Activated CD4-positive, alpha-beta T cell treated with anti-CD3 and anti-CD28 coated beads for 48 hours (primary cell): ENCODE measurements around the gene PPOX.

Experiments
- DNase-seq: peaks from one replicate; pipeline ENCODE4 v3.0.0-alpha.2; 2020

Gene PPOX

DNA sequence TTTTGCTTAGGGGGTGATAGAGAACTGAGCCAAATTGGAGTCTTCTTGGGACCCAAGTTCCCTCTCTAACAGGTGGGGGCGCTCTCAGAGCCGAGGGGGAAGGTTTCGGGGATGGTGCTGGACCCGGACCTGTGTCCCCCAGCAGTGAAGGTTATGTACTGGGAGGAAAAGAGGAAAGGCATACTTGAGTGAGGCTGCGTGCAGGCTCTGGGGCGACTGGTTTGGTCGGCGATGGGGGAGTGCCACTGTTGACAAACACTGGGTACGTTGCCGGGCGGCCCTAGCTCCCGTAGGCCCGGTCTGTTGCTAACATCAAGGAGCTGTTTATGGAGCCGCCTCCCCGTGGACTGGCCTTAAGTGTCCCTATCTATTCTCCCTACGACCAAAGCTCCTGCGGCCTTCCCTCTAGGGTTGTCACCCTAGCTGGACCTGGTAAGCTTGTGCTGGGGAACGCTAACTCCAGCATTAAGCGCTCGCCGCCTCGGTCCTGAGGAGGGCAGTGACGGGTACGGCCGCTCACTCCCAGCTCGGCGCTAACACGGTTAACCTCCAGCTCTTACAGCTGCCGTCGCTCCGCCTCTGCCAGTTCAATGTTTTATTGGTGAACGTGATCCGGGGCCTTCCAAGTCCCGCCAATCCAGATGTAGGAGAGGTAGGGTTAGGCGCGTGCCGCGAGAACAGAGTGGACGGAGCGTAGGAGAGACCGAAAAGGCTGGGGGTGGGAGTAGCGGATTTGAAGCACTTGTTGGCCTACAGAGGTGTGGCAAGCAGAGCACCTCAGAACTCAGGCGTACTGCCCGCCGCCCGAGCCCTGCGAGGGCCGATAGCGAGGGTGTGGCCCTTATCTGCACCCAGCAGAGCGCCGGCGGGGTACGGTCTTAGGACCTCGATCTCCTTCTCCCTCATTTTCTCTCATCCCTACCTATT is at the start of gene PPOX:
Gene PPOX (plus strand): TSS at position 685 of the 927 bp plus-strand sequence. CDS start 422 bp downstream, outside the sequence.
- DNase-seq = peak; percentile 95

DNA sequence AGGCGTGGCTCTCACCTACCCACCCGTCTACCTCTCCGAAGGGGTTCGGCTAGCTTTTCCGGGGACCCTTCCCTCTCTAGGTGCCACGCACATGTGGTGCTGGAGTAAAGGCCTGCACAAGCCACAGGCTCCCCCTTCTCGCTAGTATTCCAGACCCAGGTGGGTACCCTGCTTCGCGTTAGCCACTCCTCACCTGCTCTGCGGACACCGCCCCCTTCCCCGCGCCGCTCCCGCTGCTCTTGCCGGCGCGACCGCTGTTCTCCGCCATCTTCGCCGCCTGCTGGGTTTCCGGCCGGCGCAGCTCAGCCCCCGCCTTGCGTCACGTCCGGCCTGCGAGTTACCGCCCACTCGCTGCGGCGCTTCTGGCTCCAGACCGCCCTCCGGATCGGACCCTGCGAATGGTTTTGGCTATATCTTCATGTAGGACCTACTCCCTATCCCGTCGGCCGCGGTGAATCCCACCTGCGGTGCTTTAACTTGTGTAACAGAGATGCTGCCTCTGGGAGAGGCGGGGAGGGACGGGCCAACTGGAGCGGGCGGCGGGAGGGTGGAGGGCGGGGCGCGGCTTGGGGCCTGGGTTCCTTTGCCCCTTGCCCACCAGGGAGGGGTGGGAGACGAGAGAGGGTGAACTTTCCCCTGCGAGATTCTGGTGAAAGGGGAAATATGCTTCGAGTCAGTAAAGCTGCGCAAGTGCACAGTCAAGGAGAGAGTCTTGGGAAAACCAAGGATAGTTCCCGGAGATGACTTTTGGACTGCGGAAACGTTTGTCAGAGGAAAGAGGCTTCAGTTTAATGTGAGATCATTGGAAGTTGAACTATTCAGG is 48.3 kb upstream of the PPOX start, which contains the start of the genes NIT1 and PFDN2:
Gene NIT1 (plus strand): TSS at position 347 of the 823 bp plus-strand sequence. CDS start 72 bp downstream, at position 419.
Gene PFDN2 (minus strand): TSS at position 279 of the 823 bp plus-strand sequence. CDS start 11 bp downstream, at position 268.
- peak; percentile 92 for DNase-seq

DNA sequence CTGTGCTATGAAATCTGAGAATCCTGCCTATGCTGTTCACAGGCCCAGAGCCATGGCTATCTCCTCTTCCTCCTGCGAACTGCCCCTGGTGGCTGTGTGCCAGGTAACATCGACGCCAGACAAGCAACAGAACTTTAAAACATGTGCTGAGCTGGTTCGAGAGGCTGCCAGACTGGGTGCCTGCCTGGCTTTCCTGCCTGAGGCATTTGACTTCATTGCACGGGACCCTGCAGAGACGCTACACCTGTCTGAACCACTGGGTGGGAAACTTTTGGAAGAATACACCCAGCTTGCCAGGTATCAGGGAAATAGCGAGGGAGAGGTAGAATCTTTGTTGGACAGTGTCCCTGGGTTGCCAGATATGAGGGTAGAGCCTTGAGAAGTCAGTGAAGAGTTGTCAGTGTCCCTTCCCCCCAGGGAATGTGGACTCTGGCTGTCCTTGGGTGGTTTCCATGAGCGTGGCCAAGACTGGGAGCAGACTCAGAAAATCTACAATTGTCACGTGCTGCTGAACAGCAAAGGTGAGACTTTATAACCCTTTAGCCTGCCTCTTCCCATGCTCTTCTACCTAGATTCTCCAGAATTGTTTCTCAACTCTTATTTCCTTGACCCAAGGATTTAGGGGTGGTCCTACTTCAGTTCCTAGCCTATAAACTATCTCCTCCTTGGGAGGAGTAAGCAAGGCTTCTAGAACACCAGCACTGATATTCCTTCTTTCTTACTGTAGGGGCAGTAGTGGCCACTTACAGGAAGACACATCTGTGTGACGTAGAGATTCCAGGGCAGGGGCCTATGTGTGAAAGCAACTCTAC is 46.9 kb upstream of the PPOX start:
- peak; percentile 82 for DNase-seq

DNA sequence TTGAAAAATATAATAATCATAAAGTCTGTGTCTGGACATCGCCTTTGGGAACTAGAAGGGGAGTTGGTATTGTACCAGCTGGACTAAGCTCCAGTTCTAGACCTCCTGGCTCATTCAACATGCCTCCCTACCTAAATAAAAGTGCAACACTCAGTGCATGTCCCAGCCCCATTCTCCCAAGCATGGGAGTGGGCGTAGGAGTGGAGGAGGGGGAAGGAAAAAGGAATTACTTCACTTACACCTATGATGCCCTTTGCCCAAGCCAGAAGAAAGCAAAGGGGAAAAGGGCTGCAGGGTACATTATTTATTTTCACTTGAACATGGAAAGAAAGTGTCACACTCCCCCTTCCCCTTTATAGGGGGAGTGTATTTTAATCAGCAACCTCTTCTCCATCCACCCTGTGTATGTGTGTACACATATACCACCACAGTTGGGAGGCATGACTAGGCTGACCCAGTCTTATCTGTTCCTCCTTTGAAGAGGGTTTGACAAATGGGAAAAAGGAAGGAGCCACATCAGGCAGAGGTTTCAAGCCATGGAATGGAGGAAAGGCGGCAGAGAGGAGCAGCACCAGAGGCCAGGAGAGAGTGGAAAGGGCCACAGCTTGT is 45.1 kb upstream of the PPOX start:
- DNase-seq = no peak

DNA sequence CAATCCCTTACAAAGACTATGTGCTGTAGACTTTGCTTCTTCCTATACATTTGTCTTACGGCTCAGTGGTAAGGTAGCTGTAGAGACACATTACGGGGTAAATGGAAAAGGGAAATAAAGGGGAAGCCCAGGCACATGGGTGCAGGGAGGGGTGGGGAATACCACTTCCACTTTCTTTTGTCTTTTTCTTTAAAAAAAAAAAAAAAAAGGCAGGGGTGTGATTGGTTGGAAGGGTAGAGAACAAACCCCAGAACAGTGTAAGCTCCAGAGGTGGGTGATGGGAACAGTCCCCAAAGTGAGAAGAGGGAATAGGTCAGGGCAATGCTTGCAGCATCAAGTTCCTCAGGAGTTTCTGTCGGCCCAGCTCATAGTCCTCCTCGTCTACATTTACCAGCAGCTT is 44.4 kb upstream of the PPOX start:
- no peak for DNase-seq

DNA sequence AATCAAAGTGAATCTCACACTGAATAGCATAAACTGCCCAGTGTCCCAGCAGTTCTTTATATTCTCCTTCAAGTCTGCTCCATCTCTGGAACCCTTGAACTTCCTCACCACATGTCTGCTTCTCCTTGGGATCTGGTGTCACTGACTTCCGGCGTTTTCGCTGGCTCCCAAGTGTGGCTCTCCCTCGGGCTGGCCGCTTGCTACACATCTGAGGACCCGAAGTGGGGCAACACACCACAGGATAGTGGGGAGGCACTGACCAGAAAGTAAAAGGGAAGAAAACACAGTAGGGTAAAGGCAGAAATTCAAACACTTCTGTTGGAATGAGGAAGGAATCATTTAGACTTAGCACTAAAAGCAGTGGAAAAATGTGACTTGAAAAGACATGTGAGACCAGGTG is 43.3 kb upstream of the PPOX start:
- DNase-seq = no peak

DNA sequence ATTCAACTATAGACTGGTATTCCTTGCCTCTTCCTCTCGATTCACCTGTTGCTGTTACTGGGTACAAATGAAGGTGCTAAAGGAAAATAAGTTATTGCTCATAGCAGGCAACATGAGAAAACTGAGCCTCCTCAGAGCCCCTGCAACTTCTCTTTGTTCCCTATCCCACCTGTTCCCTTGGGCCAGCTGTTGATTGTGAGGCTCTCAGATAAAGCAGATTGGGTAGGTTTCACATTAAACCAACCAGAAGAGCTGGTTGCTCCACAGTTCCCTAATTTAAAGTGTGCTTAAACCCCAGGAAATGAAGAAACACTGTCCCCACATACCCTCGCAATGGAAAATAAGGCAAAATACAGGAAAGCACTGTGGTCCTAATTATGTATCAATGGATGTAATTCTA is 38.6 kb upstream of the PPOX start:
- DNase-seq = no peak

DNA sequence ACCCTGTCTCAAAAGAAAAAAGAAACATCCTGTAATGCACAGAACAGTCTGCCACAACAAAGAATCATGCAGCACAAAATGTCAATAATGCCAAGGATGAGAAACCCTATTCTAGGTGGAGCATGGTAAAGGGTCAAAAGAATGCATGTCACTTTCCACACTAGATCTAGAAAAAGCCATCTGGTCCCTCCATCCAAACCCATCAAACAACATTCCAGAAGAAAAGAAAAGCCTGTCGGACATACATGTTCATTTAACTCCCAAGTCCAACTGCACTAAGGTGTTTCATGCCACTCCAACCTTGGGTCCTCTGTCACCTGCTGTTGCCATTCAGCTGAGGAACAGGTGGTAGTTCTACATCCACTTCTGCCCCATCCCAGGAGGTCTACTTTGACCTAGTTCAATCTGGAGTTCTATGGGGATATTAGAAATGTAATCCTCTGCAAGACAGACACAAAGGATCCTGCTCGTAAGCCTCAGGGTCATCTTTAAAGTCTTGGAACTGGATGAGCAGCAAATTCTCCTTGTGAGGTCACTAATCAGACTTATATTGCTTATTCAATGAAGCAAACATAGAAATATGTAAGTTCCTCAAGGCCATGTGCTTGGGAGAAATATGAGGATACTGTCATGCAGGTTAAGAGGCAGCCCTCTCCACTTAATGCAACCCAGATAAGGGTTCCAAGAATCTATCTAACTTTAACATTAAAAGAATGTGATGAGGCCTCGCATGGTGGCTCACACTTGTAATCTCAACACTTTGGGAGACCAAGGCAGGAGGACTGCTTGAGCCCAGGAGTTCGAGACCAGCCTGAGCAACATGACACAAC is 37.4 kb upstream of the PPOX start:
- no peak for DNase-seq

DNA sequence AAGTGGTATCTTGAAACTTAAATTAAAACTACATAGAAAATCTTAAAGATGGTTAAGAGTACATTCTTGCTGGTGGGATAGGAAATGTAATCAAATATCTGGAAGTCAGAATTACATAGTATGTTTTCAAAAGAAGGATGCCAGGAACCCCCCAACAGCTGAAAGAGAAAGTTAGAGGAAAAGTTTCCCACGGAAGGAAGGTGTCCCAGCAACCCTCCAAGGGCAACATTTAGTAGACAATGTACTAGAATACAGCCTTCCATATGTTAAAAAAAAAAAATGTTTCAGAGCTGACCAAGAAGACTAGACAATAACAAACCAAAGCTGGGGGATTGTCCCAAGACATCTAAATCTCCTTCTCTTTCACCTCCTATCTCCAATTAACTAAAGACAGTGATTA is 36.0 kb upstream of the PPOX start:
- no peak for DNase-seq

DNA sequence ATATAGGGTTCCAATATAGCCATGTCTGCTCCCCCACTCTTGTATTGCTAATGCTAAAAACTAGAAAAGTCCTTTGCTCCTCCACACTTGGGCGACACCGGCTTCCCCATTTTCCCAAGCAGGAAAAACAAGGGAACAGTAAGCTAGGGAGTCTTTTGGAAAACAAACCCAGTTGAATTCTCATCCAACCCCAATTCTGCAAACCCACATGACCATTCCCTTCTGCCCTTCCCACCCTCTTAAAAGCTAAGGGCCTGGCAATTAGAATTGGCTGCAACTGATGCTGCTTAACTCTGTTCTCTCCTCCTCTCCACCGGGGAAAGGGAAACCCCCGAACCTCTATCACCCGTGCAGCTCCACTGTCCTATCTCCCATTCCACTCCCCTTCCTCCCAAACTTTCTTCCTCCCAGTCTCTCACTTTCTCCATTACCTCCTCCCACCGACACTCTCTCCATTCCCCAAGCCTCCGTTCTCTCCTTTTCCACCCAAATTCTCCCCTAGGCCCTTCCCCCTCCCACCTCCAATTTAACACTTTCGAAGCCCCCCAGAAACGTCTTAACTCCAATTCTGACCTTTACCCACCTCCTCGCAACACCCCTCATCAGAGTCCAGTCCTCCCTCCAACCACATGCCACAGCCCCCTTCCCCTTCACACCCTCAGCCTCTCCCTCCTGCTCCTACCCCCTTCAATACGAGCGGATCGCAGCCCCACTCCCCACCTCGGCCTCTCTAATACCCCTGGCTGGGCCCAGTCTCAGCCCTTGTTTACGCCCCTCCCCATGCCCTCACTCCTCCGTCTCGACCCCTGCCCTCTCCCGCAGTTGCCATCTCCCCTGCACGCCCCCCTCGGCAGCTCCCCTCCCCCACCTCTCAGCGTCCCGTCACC is 34.5 kb upstream of the PPOX start:
- DNase-seq = peak; percentile 22

DNA sequence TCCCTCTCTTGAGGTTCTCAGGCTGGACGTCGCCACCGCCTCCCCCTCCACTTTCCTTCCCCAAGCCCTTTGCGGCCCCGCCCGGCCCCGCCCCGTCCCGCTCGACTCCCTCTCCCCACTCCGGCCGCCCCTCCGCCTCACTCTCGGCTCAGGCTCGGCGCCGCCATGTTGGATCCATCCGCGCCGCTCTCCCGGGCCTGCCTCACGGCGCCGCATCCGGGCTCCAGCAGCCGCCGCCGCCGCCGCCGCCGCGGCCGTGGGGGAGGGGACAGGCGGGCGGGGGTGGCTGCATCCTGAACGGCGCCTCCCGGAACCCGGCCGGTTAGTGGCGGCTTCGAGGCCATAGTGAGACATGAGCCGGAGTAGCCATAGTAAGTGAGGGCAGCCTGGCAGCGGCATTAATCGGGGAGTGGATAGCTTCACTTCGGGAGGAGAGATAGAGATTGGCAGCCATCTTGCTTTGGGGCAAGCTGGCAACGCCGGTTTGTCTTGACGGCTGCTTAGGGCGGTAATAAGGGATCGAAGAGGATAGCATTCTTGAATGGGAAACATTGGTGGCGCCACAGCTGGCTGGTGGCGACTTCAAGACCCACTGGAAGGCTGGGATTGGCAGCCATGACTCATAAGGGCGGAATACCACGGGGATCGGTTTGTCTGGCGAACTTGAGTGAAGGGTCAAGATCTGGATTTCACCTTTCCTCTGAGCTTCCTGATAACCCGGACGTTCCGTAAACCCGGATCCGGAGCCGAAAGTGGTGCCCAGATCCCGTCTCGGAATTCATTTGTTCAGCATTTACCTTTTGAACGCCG is 33.6 kb upstream of the PPOX start, which contains the start of gene DEDD:
Gene DEDD (minus strand): TSS at position 258 of the 810 bp plus-strand sequence. CDS start 8,205 bp downstream, outside the sequence.
- DNase-seq = peak; percentile 94

DNA sequence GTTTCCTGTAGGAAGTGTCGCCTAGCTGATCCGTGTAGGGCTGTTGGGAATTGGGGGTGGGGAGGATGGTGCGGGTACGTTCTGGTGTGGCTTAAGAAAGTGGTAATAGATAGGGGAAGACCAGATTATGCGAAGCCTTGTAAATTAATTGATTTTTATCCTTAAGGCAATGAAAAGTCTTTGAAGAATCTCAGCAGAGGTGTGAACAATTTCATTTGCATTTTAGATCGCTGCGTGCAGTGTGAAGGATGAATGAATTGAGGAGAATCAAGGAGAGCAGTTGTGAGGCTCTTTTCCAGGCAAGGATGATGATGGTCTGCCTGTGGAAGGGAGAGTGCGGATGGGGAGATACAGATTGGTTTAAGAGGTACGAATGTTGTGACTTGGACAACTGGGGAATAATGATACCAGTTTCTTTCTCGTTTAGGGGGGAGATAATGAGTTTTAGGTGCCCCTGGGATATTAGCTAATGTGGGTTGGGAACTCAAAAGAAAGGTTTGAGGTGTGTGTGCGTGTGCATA is 32.9 kb upstream of the PPOX start:
- no peak for DNase-seq

DNA sequence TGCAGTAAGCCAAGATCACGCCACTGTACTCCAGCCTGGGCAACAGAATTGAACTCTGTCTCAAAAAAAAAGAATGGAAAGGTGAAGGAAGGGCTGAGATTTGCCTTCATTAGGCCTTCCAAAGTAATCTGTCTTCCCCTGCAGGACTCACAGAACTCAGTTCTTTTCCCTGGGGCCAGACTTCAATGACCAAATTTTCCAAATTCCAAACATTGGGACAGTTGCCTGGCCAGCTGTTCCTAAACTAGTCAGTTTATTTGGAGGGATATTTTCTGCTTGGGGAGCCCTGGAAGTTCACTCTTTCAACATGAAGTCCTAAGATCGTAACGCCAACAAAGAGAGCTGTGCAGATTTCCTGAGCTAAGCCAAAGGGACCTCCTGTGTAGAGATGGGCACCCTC is 28.3 kb upstream of the PPOX start:
- no peak for DNase-seq

DNA sequence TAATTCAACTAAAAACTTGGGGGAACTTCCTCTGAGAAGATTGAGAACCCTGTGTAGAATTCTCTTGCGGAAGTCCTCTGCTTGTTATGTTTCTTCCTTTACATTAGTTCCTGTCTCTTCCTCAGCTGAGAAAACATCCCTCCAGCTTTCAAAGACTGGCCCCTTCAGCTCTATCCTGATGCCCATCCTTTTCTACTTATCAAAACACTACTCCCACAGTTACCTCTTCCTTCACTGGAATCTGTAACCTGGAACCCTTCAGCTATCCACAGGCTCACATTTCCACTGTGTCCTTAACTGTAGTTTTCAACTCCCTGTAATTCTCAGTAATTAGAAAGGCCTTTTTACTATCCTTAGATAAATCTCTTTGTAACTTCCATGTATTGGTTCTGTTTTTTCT is 27.8 kb upstream of the PPOX start:
- DNase-seq = no peak

DNA sequence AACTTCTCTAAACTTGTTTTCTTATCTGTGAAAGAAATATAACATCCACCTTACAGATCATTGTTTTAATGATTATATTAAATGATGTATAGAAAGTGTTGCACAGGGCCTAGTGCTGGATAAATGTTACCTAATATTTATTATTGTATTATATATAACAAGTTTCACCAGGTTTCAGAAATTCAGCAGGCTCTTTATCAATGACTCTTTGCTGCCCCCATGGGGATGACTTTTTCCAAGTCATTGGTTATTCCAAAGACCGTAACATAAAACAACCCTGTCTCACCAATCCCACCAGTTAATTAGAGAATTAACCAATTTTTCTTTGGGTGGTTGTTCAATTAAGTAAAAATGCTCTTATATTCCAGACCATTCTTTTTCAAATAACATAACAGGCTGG is 26.5 kb upstream of the PPOX start:
- DNase-seq = peak; percentile 36

DNA sequence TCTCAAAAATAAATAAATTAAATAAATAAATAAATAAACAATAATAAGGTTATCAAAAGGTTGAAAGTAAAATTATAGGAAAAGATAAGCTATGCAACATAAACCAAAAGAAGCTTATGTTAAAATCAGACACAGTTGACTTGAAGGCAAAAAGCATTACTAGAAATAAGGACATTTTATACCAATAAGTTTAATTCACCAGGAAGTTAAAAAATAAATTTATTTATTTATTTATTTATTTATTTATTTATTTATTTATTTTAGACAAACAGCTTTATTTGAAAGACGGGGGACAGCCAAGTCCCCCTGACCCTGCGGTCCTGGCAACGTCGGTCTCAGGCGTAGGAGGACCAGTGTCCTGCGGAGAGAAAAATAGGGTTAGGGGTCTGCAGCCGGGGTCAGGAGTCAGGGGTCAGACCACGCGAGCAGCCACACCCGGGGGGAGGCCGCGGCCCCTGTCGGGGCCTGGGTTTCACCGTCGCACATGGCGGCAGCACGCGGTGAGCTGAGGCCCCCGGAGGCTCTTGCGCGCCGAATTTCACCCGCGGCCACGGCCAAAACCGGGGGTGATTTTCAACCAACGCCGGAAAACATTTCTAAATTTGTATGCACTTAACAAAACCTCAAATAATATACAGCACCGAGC is 25.3 kb upstream of the PPOX start:
- no peak for DNase-seq

DNA sequence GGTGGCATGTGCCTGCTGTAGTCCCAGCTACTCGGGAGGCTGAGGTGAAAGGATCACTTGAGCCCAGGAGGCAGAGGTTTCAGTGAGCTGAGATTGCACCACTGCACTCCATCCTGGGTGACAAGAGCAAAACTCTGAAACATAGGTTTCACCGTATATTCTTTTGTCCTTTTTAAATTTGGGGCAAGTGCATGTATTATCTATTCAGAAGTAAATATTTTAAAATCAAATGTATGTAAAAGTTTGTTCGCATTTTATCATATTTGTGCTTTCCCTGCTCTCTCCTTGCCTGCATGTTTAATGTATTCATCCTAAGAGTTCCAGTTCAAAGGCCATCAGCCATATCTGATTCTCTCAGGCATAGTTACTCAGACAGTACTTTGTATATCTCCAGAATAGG is 20.4 kb upstream of the PPOX start:
- DNase-seq = no peak

DNA sequence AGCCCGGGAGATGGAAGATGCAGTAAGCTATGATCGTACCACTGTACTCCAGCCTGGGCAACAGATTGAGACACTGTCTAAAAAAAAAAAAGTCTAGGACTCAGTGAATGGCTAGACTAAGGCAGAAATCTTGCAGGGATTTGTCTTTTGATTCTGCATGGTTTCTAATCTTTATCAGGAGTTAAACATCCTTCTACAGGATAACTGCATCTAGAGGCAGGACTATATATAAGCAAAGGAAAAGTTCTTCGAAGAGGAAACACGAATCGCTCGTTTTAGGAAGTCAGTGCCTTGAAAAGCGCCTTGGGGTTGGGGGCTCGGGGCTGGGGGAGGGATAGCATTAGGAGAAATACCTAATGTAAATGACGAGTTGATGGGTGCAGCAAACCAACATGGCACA is 13.1 kb upstream of the PPOX start:
- no peak for DNase-seq
